Stimulated activated effector memory CD8-positive, alpha-beta T cell treated with anti-CD3 and anti-CD28 coated beads, Interleukin-12 subunit alpha, Interleukin-12 subunit beta, amount 100 ng/mL, for 72 hours (primary cell): ENCODE results near the gene SORBS2.
A peak's percentile ranks its signal among the peaks of the same experiment; 100 is the strongest.

Source experiments
- ATAC-seq: fragments of 150-1000 bp; cut with Tn5 transposase; 2 replicates; pipeline ENCODE4 v1.10.0; 2021
- DNase-seq, 2 donors: peaks; one replicate each; pipeline ENCODE4 v3.0.0; 2021 to 2022; ENCODE audit warnings: low spot score in 2 of 2
- H3K27ac Mint-ChIP-seq: one replicate; pipeline ENCODE4 v1.8.0; 2022; ENCODE audit warnings: mild to moderate bottlenecking, mixed read lengths
- H3K36me3 Mint-ChIP-seq: one replicate; pipeline ENCODE4 v1.8.0; 2022; ENCODE audit warnings: mild to moderate bottlenecking, mixed read lengths
- H3K4me1 Mint-ChIP-seq: one replicate; pipeline ENCODE4 v1.8.0; 2022; ENCODE audit warnings: mixed read lengths
- H3K4me3 Mint-ChIP-seq: one replicate; pipeline ENCODE4 v1.8.0; 2022; ENCODE audit warnings: mild to moderate bottlenecking, mixed read lengths
- H3K9me3 Mint-ChIP-seq: one replicate; pipeline ENCODE4 v1.8.0; 2022; ENCODE audit warnings: mixed read lengths

The SORBS2 gene

DNA sequence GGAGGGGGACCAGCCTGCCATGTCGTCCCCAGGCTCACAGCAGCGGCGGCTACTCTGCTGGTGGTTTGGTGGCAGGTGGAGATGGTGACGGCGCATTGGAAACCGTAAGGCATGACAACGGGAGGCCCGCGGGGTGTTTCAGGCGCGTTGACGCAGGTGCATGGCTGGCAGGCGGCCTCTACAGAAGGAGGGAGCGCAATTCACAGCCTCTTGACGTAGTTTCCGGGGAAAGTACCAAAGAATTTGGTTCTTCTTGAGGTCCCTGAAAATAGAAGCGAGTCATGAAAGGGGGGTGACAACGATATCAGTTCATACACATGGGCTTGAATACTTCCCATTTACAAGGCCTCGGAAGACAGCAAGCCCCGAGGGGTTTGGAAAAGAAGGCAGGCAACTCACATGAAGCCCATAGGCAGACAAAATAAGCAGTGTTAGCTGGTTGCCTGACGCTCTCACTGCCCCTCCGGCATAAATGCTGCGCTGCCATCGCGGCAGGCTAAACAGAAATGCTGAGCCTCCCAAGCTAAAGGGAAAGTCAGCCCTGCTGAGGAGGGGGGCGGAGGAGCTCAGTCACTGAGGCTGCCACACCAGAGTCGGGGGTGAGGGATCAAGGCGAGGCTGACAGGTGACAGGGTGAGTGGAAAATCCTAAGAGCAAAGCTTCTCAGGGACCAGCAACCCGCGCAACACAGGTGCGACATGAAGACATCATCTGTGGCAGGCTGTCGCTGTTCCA is 224.4 kb downstream of the SORBS2 start:
- H3K4me3 Mint-ChIP-seq = peak overlapping the region; percentile 57
- ATAC-seq = peak; percentile 97
- H3K36me3 Mint-ChIP-seq = no peaks in the 10 kb centered on the region
- no peak for DNase-seq
- peaks cover 10% of the 10 kb centered on the region for H3K4me1 Mint-ChIP-seq
- H3K27ac Mint-ChIP-seq = peak overlapping the region; percentile 50
- H3K9me3 Mint-ChIP-seq = no peaks in the 10 kb centered on the region

DNA sequence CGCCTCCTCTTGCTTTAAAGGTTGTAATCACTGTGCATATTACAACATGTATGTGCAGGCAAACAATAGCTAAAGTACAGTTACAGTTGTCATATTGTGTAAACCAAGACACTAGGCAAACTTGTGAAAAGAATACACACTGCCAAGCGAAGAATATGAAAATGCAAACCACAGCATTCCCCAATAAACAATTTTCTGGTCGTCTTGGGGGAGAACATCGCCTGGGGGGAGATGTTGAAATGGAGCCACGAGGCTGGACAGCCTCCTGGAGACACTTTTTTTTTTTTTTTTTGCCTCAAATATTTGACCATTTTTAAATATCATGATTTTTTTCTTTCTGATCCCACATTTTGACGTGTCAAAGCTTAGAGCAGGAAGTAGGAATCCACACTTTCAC is 225.0 kb downstream of the SORBS2 start:
- ATAC-seq (no peak), DNase-seq (no peak)
- no peaks in the 10 kb centered on the region for H3K9me3 Mint-ChIP-seq
- H3K27ac Mint-ChIP-seq = peak overlapping the region; percentile 50
- peaks cover 10% of the 10 kb centered on the region for H3K4me1 Mint-ChIP-seq
- H3K4me3 Mint-ChIP-seq = peak overlapping the region; percentile 57
- H3K36me3 Mint-ChIP-seq = no peaks in the 10 kb centered on the region

DNA sequence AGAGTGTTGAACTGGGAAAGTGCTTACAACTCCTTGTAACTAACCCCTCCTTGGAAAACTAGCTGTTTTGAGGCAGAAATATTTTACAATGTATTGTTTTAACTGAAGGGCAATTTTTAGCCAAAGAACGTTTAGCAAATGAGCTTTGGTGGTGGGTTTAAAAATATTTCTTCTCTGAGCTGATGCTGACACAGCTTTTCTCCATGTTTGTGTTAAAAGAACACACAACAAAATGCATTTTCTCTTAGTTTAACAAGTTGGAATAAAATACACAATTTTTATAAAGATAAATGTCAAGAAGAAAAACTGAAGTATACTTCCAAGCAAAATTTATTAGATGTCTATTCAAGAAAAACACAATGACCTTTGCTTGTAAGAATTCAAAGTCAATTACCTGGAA is 226.8 kb downstream of the SORBS2 start:
- DNase-seq (no peak), ATAC-seq (no peak)
- H3K4me1 Mint-ChIP-seq = peaks cover 10% of the 10 kb centered on the region
- H3K27ac Mint-ChIP-seq = no peak overlapping the region
- H3K9me3 Mint-ChIP-seq = no peaks in the 10 kb centered on the region
- H3K36me3 Mint-ChIP-seq = no peaks in the 10 kb centered on the region
- no peak overlapping the region for H3K4me3 Mint-ChIP-seq

DNA sequence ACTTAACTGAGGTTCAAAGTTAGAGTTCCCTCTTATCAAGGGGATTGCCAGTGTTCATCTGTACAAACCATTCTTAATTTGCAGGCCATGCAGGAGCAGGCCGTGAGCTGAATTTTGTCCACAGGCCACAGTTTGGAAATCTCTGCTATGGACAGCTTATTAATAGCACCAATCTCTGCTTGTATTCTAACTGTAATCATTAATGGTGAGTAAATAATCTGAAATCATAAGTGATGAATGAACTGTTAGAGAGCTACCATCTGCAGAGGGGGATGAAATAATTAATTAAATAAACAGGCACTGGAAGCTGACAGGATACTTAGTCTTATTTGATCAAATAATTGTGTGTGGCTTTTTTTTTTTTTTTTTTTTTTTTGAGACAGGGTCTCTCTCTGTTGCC is 228.2 kb downstream of the SORBS2 start:
- no peaks in the 10 kb centered on the region for H3K9me3 Mint-ChIP-seq
- H3K27ac Mint-ChIP-seq = no peak overlapping the region
- peaks cover 10% of the 10 kb centered on the region for H3K4me1 Mint-ChIP-seq
- no peak for DNase-seq
- ATAC-seq = no peak
- H3K4me3 Mint-ChIP-seq = no peak overlapping the region
- H3K36me3 Mint-ChIP-seq = no peaks in the 10 kb centered on the region

GRCh38 chr4:185582651-185583400 is 229.2 kb downstream of the SORBS2 start:
- H3K27ac Mint-ChIP-seq = no peak overlapping the region
- H3K4me1 Mint-ChIP-seq = peaks cover 10% of the 10 kb centered on the region
- H3K36me3 Mint-ChIP-seq = no peaks in the 10 kb centered on the region
- H3K9me3 Mint-ChIP-seq = no peaks in the 10 kb centered on the region
- H3K4me3 Mint-ChIP-seq = no peak overlapping the region
- no peak for DNase-seq
- no peak for ATAC-seq

DNA sequence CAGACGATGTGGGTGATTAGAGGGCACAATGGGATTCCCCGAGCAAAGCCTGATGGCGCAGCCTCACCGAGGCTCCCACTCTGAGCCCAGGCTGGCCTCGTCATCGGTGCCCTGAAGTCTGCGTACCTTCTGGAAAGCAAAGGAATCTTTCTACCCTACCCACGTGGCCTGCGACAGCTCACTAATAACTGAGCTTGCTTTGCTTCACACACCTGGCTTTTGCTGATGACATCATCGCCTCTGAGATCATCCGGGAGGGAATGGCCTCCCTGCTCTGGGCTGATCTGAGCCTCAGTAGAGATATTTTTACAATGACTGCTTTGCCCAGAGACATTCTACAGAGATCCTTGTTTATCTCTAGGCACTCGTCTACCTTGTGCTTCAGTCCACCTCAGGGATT is 231.3 kb downstream of the SORBS2 start:
- DNase-seq = no peak
- H3K4me1 Mint-ChIP-seq = no peaks in the 10 kb centered on the region
- H3K36me3 Mint-ChIP-seq = no peaks in the 10 kb centered on the region
- ATAC-seq = no peak
- H3K9me3 Mint-ChIP-seq = no peaks in the 10 kb centered on the region
- H3K4me3 Mint-ChIP-seq = no peak overlapping the region
- H3K27ac Mint-ChIP-seq = no peak overlapping the region

- DNase-seq = no peak
- no peak overlapping the region for H3K27ac Mint-ChIP-seq
- no peaks in the 10 kb centered on the region for H3K4me1 Mint-ChIP-seq
Measured at GRCh38 chr4:185578284-185578683, 233.7 kb downstream of the SORBS2 start.

DNA sequence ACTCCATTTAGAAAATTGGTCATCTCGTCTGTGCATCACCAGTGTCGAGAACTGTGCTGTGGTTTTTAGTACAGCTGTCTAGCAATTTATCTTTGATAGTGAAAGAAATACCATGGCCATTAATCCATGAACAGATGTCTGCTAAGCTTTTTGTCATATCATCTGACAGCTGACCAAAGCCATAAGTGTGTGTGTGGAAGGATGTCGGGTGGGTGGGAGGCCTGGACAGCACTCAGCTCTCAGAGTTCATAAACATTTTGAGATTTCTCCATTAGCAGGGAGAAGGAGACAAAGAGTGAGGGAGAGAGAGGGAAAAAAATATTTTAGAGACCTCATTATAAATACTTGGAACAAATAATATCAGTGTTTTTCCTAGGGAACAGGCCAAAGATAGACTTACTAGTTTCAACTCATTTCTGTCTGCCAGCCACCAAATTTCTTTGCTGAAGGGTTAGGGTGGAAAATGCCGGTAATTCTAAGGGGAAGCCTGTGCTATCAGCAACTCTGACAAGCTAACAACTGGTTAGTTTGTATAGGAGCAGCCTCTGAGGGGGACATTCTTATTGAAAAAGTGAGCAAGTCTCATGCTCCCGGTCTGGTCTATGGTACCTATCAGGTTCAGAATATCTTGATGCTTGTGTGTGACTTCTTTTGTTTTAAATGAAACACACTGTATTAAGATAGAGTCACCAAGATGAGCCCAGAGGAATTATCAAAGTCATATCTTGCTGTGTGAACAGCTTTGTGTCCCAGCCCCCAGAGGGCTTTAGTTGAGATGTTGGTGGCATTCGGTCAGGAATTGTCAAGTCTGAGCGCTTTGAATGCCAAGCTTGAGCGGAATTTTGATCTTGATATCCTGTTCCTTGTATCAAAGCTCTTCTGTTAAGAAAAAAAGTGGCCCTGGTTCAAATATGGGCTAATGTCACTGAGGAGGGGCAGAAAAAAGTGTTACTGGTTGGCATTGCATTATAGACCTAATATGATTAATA is 234.7 kb downstream of the SORBS2 start:
- DNase-seq (no peak), ATAC-seq (no peak)
- no peak overlapping the region for H3K4me3 Mint-ChIP-seq
- H3K4me1 Mint-ChIP-seq = no peaks in the 10 kb centered on the region
- H3K27ac Mint-ChIP-seq = no peak overlapping the region
- H3K36me3 Mint-ChIP-seq = no peaks in the 10 kb centered on the region
- H3K9me3 Mint-ChIP-seq = no peaks in the 10 kb centered on the region

More at GRCh38 chr4:185578284-185578683, 233.7 kb downstream of the SORBS2 start:
- no peaks in the 10 kb centered on the region for H3K36me3 Mint-ChIP-seq
- H3K4me3 Mint-ChIP-seq = no peak overlapping the region
- no peaks in the 10 kb centered on the region for H3K9me3 Mint-ChIP-seq
- ATAC-seq = no peak

DNA sequence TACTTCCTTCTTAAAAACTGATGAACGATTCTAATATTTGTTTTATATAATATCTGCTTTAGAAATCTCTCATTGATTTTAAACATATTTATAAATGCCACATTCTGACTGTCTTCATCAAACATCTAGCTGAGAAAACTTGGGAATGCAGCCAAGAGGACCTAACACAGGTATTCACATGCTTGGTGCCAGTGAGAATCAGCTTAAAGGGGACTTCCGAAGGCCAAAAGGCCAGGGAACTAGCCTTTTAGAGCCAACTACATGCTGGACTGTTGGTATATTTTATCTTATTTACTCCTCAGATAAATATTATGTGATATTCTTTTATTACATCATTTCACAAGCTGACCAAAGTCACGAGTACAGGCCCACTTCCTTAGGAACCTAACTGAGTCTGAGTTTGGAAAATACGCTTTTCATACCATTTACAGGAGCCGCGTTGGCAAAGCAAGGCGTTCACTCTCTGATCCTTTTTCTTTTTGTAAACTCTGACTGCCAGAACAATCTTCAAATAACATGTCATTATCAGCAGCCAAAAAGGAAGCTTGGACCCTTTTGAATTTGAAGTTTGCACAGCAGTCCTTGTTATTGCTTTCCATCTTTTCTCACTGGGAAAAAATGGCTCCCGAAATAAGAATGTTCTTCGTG is 235.6 kb downstream of the SORBS2 start:
- H3K4me3 Mint-ChIP-seq = no peak overlapping the region
- H3K9me3 Mint-ChIP-seq = no peaks in the 10 kb centered on the region
- no peaks in the 10 kb centered on the region for H3K4me1 Mint-ChIP-seq
- no peak for ATAC-seq
- no peaks in the 10 kb centered on the region for H3K36me3 Mint-ChIP-seq
- no peak overlapping the region for H3K27ac Mint-ChIP-seq
- no peak for DNase-seq

- ATAC-seq (peak; percentile 24), DNase-seq (no peak)
- Mint-ChIP-seq H3K36me3 (no peaks in the 10 kb centered on the region), H3K27ac (no peak overlapping the region), H3K4me1 (no peaks in the 10 kb centered on the region), H3K9me3 (no peaks in the 10 kb centered on the region), H3K4me3 (no peak overlapping the region)
Measured at GRCh38 chr4:185573651-185574199, 238.3 kb downstream of the SORBS2 start.

DNA sequence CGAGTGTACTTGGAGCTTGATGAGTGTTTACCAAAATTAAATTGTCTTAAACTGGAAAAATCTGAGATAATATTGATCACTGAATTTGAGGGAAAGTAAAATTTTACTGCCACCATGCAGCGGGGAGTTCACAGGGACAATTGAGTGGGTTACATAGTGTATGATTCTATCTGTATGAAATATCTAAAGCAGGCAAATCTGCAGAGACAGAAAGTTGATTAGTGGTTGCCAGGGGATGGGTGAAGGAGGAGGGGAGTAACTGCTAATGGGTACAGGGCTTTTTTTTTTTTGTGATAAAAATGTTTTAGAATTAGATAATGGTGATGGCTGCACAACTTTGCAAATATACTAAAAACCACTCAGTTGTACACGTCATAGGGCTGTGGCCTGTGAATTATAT is 241.3 kb downstream of the SORBS2 start:
- ATAC-seq (no peak), DNase-seq (no peak)
- no peaks in the 10 kb centered on the region for H3K9me3 Mint-ChIP-seq
- H3K4me3 Mint-ChIP-seq = no peak overlapping the region
- H3K4me1 Mint-ChIP-seq = no peaks in the 10 kb centered on the region
- no peak overlapping the region for H3K27ac Mint-ChIP-seq
- no peaks in the 10 kb centered on the region for H3K36me3 Mint-ChIP-seq

GRCh38 chr4:185567381-185568376 is 244.3 kb downstream of the SORBS2 start:
- Mint-ChIP-seq H3K9me3 (no peaks in the 10 kb centered on the region), H3K4me3 (no peak overlapping the region), H3K4me1 (no peaks in the 10 kb centered on the region), H3K27ac (no peak overlapping the region), H3K36me3 (no peaks in the 10 kb centered on the region)
- no peak for ATAC-seq
- DNase-seq = no peak

DNA sequence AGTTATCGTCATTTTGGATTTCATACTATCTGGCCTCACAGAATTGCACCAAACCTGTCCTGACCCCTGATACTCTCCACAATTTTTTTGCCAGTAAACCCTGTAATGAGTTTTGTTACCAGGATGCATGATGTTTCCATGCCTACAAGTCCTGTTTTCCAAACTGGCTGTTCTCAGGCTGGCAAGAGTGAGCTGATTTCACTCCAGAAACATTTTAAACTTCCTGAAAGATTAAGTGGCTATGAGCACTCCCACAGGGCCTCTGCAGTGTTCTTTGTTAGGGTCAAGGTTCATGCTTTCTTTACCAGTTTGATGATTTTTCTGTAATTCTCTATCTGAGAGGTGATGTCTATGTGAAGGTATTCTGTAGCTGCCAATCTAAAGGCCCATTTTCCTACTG is 245.0 kb downstream of the SORBS2 start:
- Mint-ChIP-seq H3K9me3 (no peaks in the 10 kb centered on the region), H3K4me3 (no peak overlapping the region), H3K4me1 (no peaks in the 10 kb centered on the region), H3K27ac (no peak overlapping the region), H3K36me3 (no peaks in the 10 kb centered on the region)
- DNase-seq (no peak), ATAC-seq (no peak)

DNA sequence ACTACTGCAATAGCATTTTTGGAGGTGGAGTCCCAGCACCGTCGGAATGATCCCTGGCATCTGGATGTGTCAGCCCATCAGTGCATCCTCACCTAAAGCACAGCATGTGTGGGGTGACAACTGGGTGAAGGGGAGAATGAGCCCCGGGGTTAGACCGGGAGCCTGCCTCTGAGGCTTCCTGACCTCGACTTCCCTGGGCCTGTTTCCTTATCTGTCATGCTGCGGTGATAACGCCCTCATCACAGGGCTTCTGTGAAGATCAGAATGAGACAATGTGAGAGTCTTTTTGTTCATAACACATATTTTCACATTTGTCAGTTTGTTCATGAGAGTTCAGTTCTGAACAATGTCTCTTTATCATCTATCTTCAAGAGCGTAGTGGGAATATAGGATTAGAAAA is 245.6 kb downstream of the SORBS2 start:
- peak; percentile 94 for ATAC-seq
- Mint-ChIP-seq H3K36me3 (no peaks in the 10 kb centered on the region), H3K4me1 (no peaks in the 10 kb centered on the region), H3K4me3 (no peak overlapping the region), H3K9me3 (no peaks in the 10 kb centered on the region), H3K27ac (no peak overlapping the region)
- peak; percentile 2 to 62 for DNase-seq
